Mesenchymal stem cell (in vitro differentiated cells and primary cell): ENCODE measurements around the gene CST5.
"Not testable (repeated sequence)": the region's sequence is repeated elsewhere in the genome, so short reads cannot be mapped to it uniquely, and the experiment has no call there.

Experiments
- DNase-seq: peaks from one replicate; pipeline ENCODE4 v3.0.0-alpha.2; 2013
- H2AFZ ChIP-seq: one replicate; pipeline ENCODE4 v1.6.1; 2013; ENCODE audit warnings: low read depth, mild to moderate bottlenecking, control low read depth, inconsistent platforms, low read length, moderate library complexity
- H2AK5ac ChIP-seq: 2 replicates; pipeline ENCODE4 v1.6.1; 2013; ENCODE audit warnings: low read length, moderate library complexity, mild to moderate bottlenecking, inconsistent platforms; ENCODE audit not compliant: severe bottlenecking
- H2BK120ac ChIP-seq: one replicate; pipeline ENCODE4 v1.6.1; 2013; ENCODE audit warnings: low read depth, mild to moderate bottlenecking, inconsistent platforms, low read length, moderate library complexity
- H2BK12ac ChIP-seq, 2 experiments: one replicate each; pipeline ENCODE4 v1.6.1; 2013; ENCODE audit warnings: inconsistent platforms in 2 of 2, low read length in 2 of 2, mild to moderate bottlenecking in 2 of 2, moderate library complexity in 2 of 2, control low read depth in 1 of 2
- H2BK15ac ChIP-seq: one replicate; pipeline ENCODE4 v1.6.1; 2013; ENCODE audit warnings: mild to moderate bottlenecking, low read depth, inconsistent platforms; ENCODE audit not compliant: poor library complexity, severe bottlenecking
- H2BK5ac ChIP-seq: 2 replicates; pipeline ENCODE4 v1.6.1; 2013; ENCODE audit warnings: low read depth, mild to moderate bottlenecking, low read length, control low read depth, inconsistent platforms; ENCODE audit not compliant: poor library complexity, severe bottlenecking
- H3K14ac ChIP-seq, 2 experiments: one replicate each; pipeline ENCODE4 v1.6.1; 2013; ENCODE audit warnings: inconsistent platforms in 2 of 2, low read length in 2 of 2, control low read depth in 1 of 2, mild to moderate bottlenecking in 1 of 2, moderate library complexity in 1 of 2
- H3K18ac ChIP-seq, 2 experiments: one replicate each; pipeline ENCODE4 v1.6.1; 2013; ENCODE audit warnings: inconsistent platforms in 2 of 2, low read length in 2 of 2, control low read depth in 1 of 2, low read depth in 1 of 2, mild to moderate bottlenecking in 1 of 2
- H3K23ac ChIP-seq, 2 experiments: one replicate each; pipeline ENCODE4 v1.6.1; 2013; ENCODE audit warnings: inconsistent platforms in 2 of 2, low read length in 2 of 2, mild to moderate bottlenecking in 2 of 2, moderate library complexity in 2 of 2, control low read depth in 1 of 2
- H3K27ac ChIP-seq: 2 replicates; pipeline ENCODE4 v1.5.1; 2013; ENCODE audit warnings: mild to moderate bottlenecking, moderate library complexity, low read length, control low read depth, inconsistent platforms; ENCODE audit not compliant: poor library complexity, severe bottlenecking
- H3K27me3 ChIP-seq, 2 experiments: 2 replicates each; pipeline versions ENCODE4 v1.6.1 to v1.7.0; 2013; ENCODE audit warnings: low read length in 2 of 2, mild to moderate bottlenecking in 2 of 2, moderate library complexity in 2 of 2, control low read depth in 1 of 2, inconsistent platforms in 1 of 2; ENCODE audit not compliant: control insufficient read depth in 1 of 2, insufficient read depth in 1 of 2
- H3K36me3 ChIP-seq, 2 experiments: 2 replicates each; pipeline versions ENCODE4 v1.6.1 to v1.7.0; 2013; ENCODE audit warnings: low read length in 2 of 2, control low read depth in 1 of 2, inconsistent platforms in 1 of 2, low read depth in 1 of 2, mild to moderate bottlenecking in 1 of 2; ENCODE audit not compliant: insufficient read depth in 2 of 2, control insufficient read depth in 1 of 2
- H3K4ac ChIP-seq, 2 experiments: one replicate each; pipeline ENCODE4 v1.6.1; 2013; ENCODE audit warnings: inconsistent platforms in 2 of 2, low read length in 2 of 2, mild to moderate bottlenecking in 2 of 2, moderate library complexity in 2 of 2, control low read depth in 1 of 2, low read depth in 1 of 2
- H3K4me1 ChIP-seq: 2 replicates; pipeline ENCODE4 v1.6.1; 2013; ENCODE audit warnings: low read depth, low read length, control low read depth; ENCODE audit not compliant: control insufficient read depth, insufficient read depth
- H3K4me2 ChIP-seq: 2 replicates; pipeline ENCODE4 v1.6.1; 2013; ENCODE audit warnings: low read length, mild to moderate bottlenecking, inconsistent platforms; ENCODE audit not compliant: poor library complexity, severe bottlenecking
- H3K4me3 ChIP-seq, 2 experiments: 2 replicates each; pipeline versions ENCODE4 v1.5.1 to v1.7.0; 2013; ENCODE audit warnings: low read length in 2 of 2, mild to moderate bottlenecking in 2 of 2, control low read depth in 1 of 2, low read depth in 1 of 2; ENCODE audit not compliant: insufficient read depth in 1 of 2
- H3K79me1 ChIP-seq: replicated peaks from 2 replicates; pipeline ENCODE4 v1.6.1; 2013; ENCODE audit warnings: mild to moderate bottlenecking, control low read depth, low read length, inconsistent platforms; ENCODE audit not compliant: poor library complexity, severe bottlenecking
- H3K9ac ChIP-seq: 2 replicates; pipeline ENCODE4 v1.7.0; 2013; ENCODE audit warnings: mild to moderate bottlenecking, low read length, moderate library complexity
- H3K9me3 ChIP-seq: 2 replicates; pipeline ENCODE4 v1.7.0; 2013; ENCODE audit warnings: mild to moderate bottlenecking, low read length; ENCODE audit not compliant: control insufficient read depth
- H4K8ac ChIP-seq: one replicate; pipeline ENCODE4 v1.6.1; 2013; ENCODE audit warnings: inconsistent platforms, mild to moderate bottlenecking, low read length, moderate library complexity
- H4K91ac ChIP-seq: one replicate; pipeline ENCODE4 v1.6.1; 2013; ENCODE audit warnings: mild to moderate bottlenecking, low read length, inconsistent platforms
- WGBS: methylation state at CpG from one replicate; pipeline ENCODE4 v1.1.7; 2013; ENCODE audit warnings: mixed read lengths; 5-methylcytosine and 5-hydroxymethylcytosine counted together

CST5 gene

DNA sequence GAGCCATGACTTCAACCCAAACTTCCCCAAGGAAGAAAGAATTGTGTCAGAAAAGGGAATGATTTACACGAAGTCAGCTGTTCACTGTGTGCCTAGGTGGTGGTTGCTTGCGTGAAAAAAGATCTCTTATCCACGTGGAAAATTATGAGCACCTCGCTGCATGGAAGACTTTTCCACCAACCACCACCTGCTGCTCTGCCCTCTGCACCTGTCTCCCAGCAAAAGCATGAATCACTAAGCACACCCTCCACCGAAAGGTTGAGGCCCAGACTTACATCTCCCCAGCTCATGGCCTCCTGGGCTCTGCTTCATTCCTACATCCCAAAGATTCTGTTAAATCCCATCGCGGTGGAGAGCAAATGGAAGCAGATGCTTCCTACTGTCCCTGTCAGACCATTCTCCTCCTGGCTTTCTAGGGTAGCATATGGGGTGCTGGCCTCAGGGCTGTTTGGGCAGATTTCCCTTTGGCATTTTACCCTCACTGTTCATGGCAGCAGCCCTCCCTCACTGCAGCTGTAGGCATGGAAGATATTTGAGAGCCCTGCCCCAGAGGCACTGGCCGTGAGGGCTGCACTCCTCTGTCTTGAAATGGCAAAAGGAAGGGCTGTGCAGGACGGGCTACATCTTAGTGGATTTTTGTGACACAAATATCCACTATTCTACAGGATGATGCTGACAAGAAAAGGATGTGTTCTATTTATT is 37.6 kb upstream of the CST5 start:
- Histone ChIP-seq H3K23ac (no peak overlapping the region), H4K8ac (no peak overlapping the region), H3K27ac (no peak overlapping the region), H3K9me3 (no peaks in the 10 kb centered on the region), H3K4ac (no peak overlapping the region), H3K14ac (no peak overlapping the region), H3K4me3 (no peak overlapping the region), H3K4me1 (peaks cover 3% of the 10 kb centered on the region), H3K9ac (no peak overlapping the region), H3K4me2 (no peak overlapping the region), H3K36me3 (no peaks in the 10 kb centered on the region), H3K18ac (no peak overlapping the region), H4K91ac (no peak overlapping the region), H2BK5ac (no peak overlapping the region), H2AK5ac (no peak overlapping the region), H3K27me3 (peaks cover 20 to 63% of the 10 kb centered on the region in 2 experiments), H2BK12ac (no peak overlapping the region), H2BK15ac (no peak overlapping the region), H2BK120ac (no peak overlapping the region), H2AFZ (no peak overlapping the region), H3K79me1 (no peaks in the 10 kb centered on the region)
- WGBS, result 82% methylated on average over 7 of the region's 9 CpGs
- DNase-seq, result no peak

DNA sequence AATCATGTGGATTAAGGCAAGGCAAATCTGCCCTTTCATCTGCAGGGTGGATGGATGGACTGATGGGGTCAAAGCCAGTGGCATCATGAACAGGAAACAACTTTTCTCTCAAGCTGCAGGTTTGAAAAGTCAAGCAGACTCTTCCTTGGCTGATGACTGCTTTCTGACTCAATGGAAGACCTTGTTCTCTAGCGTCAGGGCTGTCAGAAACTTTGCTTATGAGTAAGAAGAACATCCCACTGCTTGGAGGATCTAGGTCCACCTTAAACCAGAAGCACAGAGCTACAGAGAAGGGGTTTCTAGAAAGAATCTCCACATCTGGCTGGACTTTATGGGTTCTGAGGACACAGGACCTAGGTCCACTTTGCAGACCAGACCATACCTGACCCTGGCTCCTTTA is 36.3 kb upstream of the CST5 start:
- Histone ChIP-seq H2BK120ac (no peak overlapping the region), H4K91ac (no peak overlapping the region), H3K4me3 (no peak overlapping the region), H2BK12ac (no peak overlapping the region), H3K36me3 (no peaks in the 10 kb centered on the region), H3K18ac (no peak overlapping the region), H3K27me3 (peaks cover 22 to 63% of the 10 kb centered on the region in 2 experiments), H3K4ac (no peak overlapping the region), H3K23ac (no peak overlapping the region), H2BK15ac (no peak overlapping the region), H3K9ac (no peak overlapping the region), H2AK5ac (no peak overlapping the region), H3K4me1 (peaks cover 3% of the 10 kb centered on the region), H3K4me2 (no peak overlapping the region), H2AFZ (no peak overlapping the region), H3K14ac (no peak overlapping the region), H3K27ac (no peak overlapping the region), H2BK5ac (no peak overlapping the region), H3K9me3 (no peaks in the 10 kb centered on the region), H3K79me1 (no peaks in the 10 kb centered on the region), H4K8ac (no peak overlapping the region)
- WGBS, result 48% methylated on average over 1 of the region's 1 CpG
- no peak for DNase-seq

- not testable (repeated sequence) for H2BK5ac ChIP-seq, H2BK15ac ChIP-seq, H2AK5ac ChIP-seq, H2BK120ac ChIP-seq, H3K4ac ChIP-seq, H3K9ac ChIP-seq, DNase-seq, H3K79me1 ChIP-seq, H3K23ac ChIP-seq, H3K9me3 ChIP-seq, H3K27ac ChIP-seq, H3K18ac ChIP-seq, H2BK12ac ChIP-seq, H4K91ac ChIP-seq, H3K4me1 ChIP-seq, H3K36me3 ChIP-seq, H3K4me2 ChIP-seq, H3K14ac ChIP-seq, H3K4me3 ChIP-seq, H4K8ac ChIP-seq, H2AFZ ChIP-seq
- 66% methylated on average over 3 of the region's 4 CpGs for WGBS
- H3K27me3 ChIP-seq, result peaks cover 22 to 70% of the 10 kb centered on the region in 2 experiments
Measured at GRCh38 chr20:23914469-23914868, 34.9 kb upstream of the CST5 start.

DNA sequence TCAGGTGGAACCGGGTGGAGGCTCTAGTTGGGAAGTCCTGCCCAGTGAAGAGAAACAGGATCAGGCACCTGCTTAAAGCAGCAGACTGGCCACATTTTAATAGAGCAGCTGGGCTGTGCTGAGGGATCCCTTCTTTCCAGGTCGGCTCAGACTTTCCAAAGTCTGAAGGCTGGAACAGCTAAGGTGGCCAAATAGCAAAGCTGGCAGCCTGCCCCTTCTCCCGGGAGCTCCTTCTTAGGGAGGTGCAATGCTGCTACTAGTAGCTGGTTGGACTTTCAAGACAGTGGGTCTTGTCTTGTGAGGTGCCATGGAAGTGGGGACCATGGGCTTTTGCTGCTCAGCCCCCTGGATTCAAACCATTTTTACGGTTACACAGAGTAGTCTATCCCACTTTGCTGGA is 30.7 kb upstream of the CST5 start:
- Histone ChIP-seq H3K9me3 (no peaks in the 10 kb centered on the region), H4K91ac (no peak overlapping the region), H2BK120ac (no peak overlapping the region), H2BK15ac (no peak overlapping the region), H3K36me3 (no peaks in the 10 kb centered on the region), H2BK12ac (no peak overlapping the region), H2AK5ac (no peak overlapping the region), H3K27me3 (peaks cover 6 to 40% of the 10 kb centered on the region in 2 experiments), H4K8ac (no peak overlapping the region), H3K14ac (no peak overlapping the region), H3K4me3 (no peak overlapping the region), H3K4me1 (no peaks in the 10 kb centered on the region), H3K4ac (no peak overlapping the region), H2BK5ac (no peak overlapping the region), H3K23ac (no peak overlapping the region), H3K79me1 (no peaks in the 10 kb centered on the region), H3K4me2 (no peak overlapping the region), H3K18ac (no peak overlapping the region), H2AFZ (no peak overlapping the region), H3K9ac (no peak overlapping the region), H3K27ac (no peak overlapping the region)
- no peak for DNase-seq
- WGBS, result 73% methylated on average over 4 of the region's 4 CpGs
